ENCODE results near the gene EPO. TPM values are rescaled to one million over a fixed set of nuclear protein-coding genes. Genes with fewer than 3 reads are reported as not detected.

EPO gene
- total RNA-seq, 1 experiment from 2014 or later = 0.30 TPM

GRCh38 chr7:100688326-100688860, 31.9 kb upstream of the EPO start:
- ATAC-seq (no peak), DNase-seq (ENCODE audit: low read depth, low spot score) (no peak)
- Histone ChIP-seq H3K4me3 (replicated peaks in 1 of 2; ENCODE audit: low read depth in 1 of 2, low read length in 2 of 2) (no peak overlapping the region), H3K4me2 (ENCODE audit: low read length) (no peak overlapping the region), H3K36me3 (ENCODE audit: control insufficient read depth in 1 of 2, insufficient read depth in 2 of 2, low read length in 2 of 2) (peaks cover 23 to 28% of the 10 kb centered on the region in 2 experiments; a peak in 3 of 4 replicates), H3K27me3 (ENCODE audit: insufficient read depth, low read length) (no peaks in the 10 kb centered on the region), H3K9me3 (ENCODE audit: control insufficient read depth in 1 of 2, insufficient read depth in 1 of 2, low read depth in 1 of 2, low read length in 2 of 2) (no peaks in the 10 kb centered on the region), H4K20me1 (ENCODE audit: insufficient read depth) (no peaks in the 10 kb centered on the region), H3K9me2 (ENCODE audit: insufficient read depth) (no peaks in the 10 kb centered on the region), H3K79me2 (ENCODE audit: insufficient read depth, low read length) (peaks cover 61% of the 10 kb centered on the region), H2AFZ (ENCODE audit: low read depth, low read length, poor library complexity, severe bottlenecking) (no peak overlapping the region), H3K4me1 (ENCODE audit: control insufficient read depth in 1 of 2, insufficient read depth in 2 of 2, low read length in 2 of 2) (peaks cover 14 to 24% of the 10 kb centered on the region in 2 experiments; a peak in 3 of 4 replicates), H3K27ac (ENCODE audit: low read depth, low read length) (no peak overlapping the region), H3K9ac (ENCODE audit: low read length) (no peak overlapping the region)
- RAD21 ChIA-PET (ENCODE audit: low non-redundant PET in 1 of 2, low total read pairs in 2 of 2, uncharacterized antibody in 2 of 2, unreplicated experiment in 2 of 2) = no interaction called here
- CTCF ChIA-PET = no interaction called here
- intact Hi-C loops (cut with micrococcal nuclease) = no loop called here
- POLR2A ChIA-PET = no interaction called here
- no peak for TF ChIP-seq RAD21 (IDR thresholded peaks at IDR 0.05; ENCODE audit: low read depth)
- no peak for TF ChIP-seq POLR2A (IDR thresholded peaks at IDR 0.05; ENCODE audit: borderline replicate concordance, extremely low read depth, insufficient read depth, insufficient read length)
- TF ChIP-seq SP1 (IDR thresholded peaks at IDR 0.05; ENCODE audit: low read depth) = no peak
- TF ChIP-seq JUND (IDR thresholded peaks at IDR 0.05) = no peak
- no peak for TF ChIP-seq ZNF274 (IDR thresholded peaks at IDR 0.05; ENCODE audit: low read depth, low read length)
- TF ChIP-seq SIN3A (IDR thresholded peaks at IDR 0.05; ENCODE audit: low read depth) = no peak
- TF ChIP-seq ATF3 (IDR thresholded peaks at IDR 0.05) = no peak
- no peak for TF ChIP-seq POLR2AphosphoS5 (IDR thresholded peaks at IDR 0.05; ENCODE audit: low read depth, low read length)
- TF ChIP-seq CTCF (IDR thresholded peaks at IDR 0.05 in 2 of 3, conservative IDR thresholded peaks at IDR 0.05 in 1 of 3; ENCODE audit: borderline replicate concordance in 1 of 3, insufficient read depth in 1 of 3, low read depth in 2 of 3, low read length in 2 of 3) = no peak
- TF ChIP-seq EZH2 (IDR thresholded peaks at IDR 0.05) = no peak
- no peak for TF ChIP-seq TCF7L2 (IDR thresholded peaks at IDR 0.05; ENCODE audit: borderline replicate concordance, extremely low read depth, insufficient read depth, insufficient read length)
- no TSS peak for BruUV-seq (replicated peaks)
